H1 (cell line): Measurements from ENCODE around the gene ALPL. TPM values are rescaled to one million over a fixed set of nuclear protein-coding genes. Genes with fewer than 3 reads are reported as not detected.

Source experiments
- CTCF ChIA-PET: fragments of 300-600 bp; sonication (Branson Sonifier 250); formaldehyde crosslinking; loops from one replicate; lab custom pipeline; 2021; ENCODE audit not compliant: partially characterized antibody; lab: Charles Lee
- POLR2A ChIA-PET: fragments of 300-600 bp; sonication (Branson Sonifier 250); formaldehyde crosslinking; loops from one replicate; lab custom pipeline; 2021; ENCODE audit warnings: inconsistent platforms; ENCODE audit not compliant: partially characterized antibody; lab: Charles Lee
- DNase-seq, 2 experiments: peaks; one replicate each; pipeline versions ENCODE4 v3.0.0 to v3.0.0-alpha.2; 2010 to 2022; ENCODE audit warnings: low spot score in 2 of 2, low read depth in 1 of 2, mixed read lengths in 1 of 2
- FAIRE-seq: peaks from 2 replicates; lab custom pipeline; 2011; peaks lifted over from hg19 to GRCh38; lab: Jason Lieb, UNC
- H2AFZ ChIP-seq: 2 replicates; pipeline ENCODE4 v1.8.1; 2012; ENCODE audit warnings: low read length, inconsistent platforms
- H2AK5ac ChIP-seq: 2 replicates; pipeline ENCODE4 v1.6.1; 2013; ENCODE audit warnings: low read depth, low read length
- H2BK120ac ChIP-seq: replicated peaks from 2 replicates; pipeline ENCODE3; 2013; ENCODE audit warnings: low read depth, low read length, inconsistent platforms
- H2BK12ac ChIP-seq: 2 replicates; pipeline ENCODE4 v1.6.1; 2013; ENCODE audit warnings: low read depth, low read length
- H2BK15ac ChIP-seq: 2 replicates; pipeline ENCODE4 v1.6.1; 2013; ENCODE audit warnings: low read length
- H2BK20ac ChIP-seq: 2 replicates; pipeline ENCODE4 v1.6.1; 2013; ENCODE audit warnings: low read length
- H2BK5ac ChIP-seq: 2 replicates; pipeline ENCODE4 v1.6.1; 2013; ENCODE audit warnings: low read depth, low read length
- H3K14ac ChIP-seq: 2 replicates; pipeline ENCODE4 v1.6.1; 2013; ENCODE audit warnings: inconsistent platforms; ENCODE audit not compliant: insufficient read length
- H3K18ac ChIP-seq: 2 replicates; pipeline ENCODE4 v1.6.1; 2013; ENCODE audit warnings: low read length; ENCODE audit errors: extremely low read depth
- H3K23ac ChIP-seq: 2 replicates; pipeline ENCODE4 v1.6.1; 2013; ENCODE audit warnings: inconsistent platforms; ENCODE audit not compliant: insufficient read length
- H3K23me2 ChIP-seq: 2 replicates; pipeline ENCODE4 v1.6.1; 2013; ENCODE audit warnings: low read depth, low read length
- H3K27ac ChIP-seq: 2 replicates; pipeline ENCODE4 v1.6.1; 2011; ENCODE audit warnings: low read depth, low read length, inconsistent platforms
- H3K27me3 ChIP-seq, 4 experiments: replicated peaks in 1 of 4; 1 replicate in 1 of 4; 2 replicates in 3 of 4; pipeline versions ENCODE4 v1.6.1 to v1.8.1; 2011 to 2013; ENCODE audit warnings: low read length in 3 of 4, mild to moderate bottlenecking in 3 of 4, inconsistent platforms in 2 of 4, mixed read lengths in 2 of 4, moderate library complexity in 1 of 4; ENCODE audit not compliant: control insufficient read depth in 3 of 4, insufficient read depth in 3 of 4; ENCODE audit errors: extremely low read depth in 1 of 4
- H3K36me3 ChIP-seq, 4 experiments: 2 replicates each; pipeline versions ENCODE4 v1.6.1 to v1.8.1; 2011 to 2013; ENCODE audit warnings: mild to moderate bottlenecking in 4 of 4, low read length in 3 of 4, moderate library complexity in 2 of 4, control low read depth in 1 of 4, inconsistent platforms in 1 of 4; ENCODE audit not compliant: insufficient read depth in 4 of 4, control insufficient read depth in 2 of 4
- H3K4ac ChIP-seq: replicated peaks from 2 replicates; pipeline ENCODE3; 2013; ENCODE audit warnings: low read length, low read depth, mixed read lengths, inconsistent platforms; ENCODE audit not compliant: insufficient read length
- H3K4me1 ChIP-seq, 4 experiments: replicated peaks in 1 of 4; 1 replicate in 1 of 4; 2 replicates in 3 of 4; pipeline versions ENCODE4 v1.6.1 to v1.8.1; 2011 to 2013; ENCODE audit warnings: low read length in 3 of 4, inconsistent platforms in 2 of 4, mixed read lengths in 1 of 4; ENCODE audit not compliant: insufficient read depth in 4 of 4, control insufficient read depth in 3 of 4
- H3K4me2 ChIP-seq, 2 experiments: 2 replicates each; pipeline versions ENCODE4 v1.6.1 to v1.8.1; 2011 to 2013; ENCODE audit warnings: low read depth in 2 of 2, low read length in 2 of 2, control low read depth in 1 of 2, inconsistent platforms in 1 of 2, mild to moderate bottlenecking in 1 of 2; ENCODE audit not compliant: insufficient read depth in 1 of 2
- H3K4me3 ChIP-seq, 4 experiments: fragments of 200-600, 300-600 bp in 1 of 4; sonication (generic), shearing (Covaris generic), sonication (Bioruptor Twin) in 1 of 4; 2 replicates each; pipeline versions ENCODE4 v1.5.1 to v1.8.1; 2011 to 2016; ENCODE audit warnings: low read length in 4 of 4, low read depth in 3 of 4, control low read depth in 2 of 4, inconsistent platforms in 2 of 4, mild to moderate bottlenecking in 2 of 4, mixed read lengths in 1 of 4, moderate library complexity in 1 of 4; ENCODE audit not compliant: insufficient read depth in 2 of 4; ENCODE audit errors: extremely low read depth in 1 of 4
- H3K56ac ChIP-seq: replicated peaks from 2 replicates; pipeline ENCODE3; 2013; ENCODE audit warnings: low read depth, mild to moderate bottlenecking, mixed read lengths, low read length, inconsistent platforms; ENCODE audit not compliant: insufficient read length
- H3K79me1 ChIP-seq: 2 replicates; pipeline ENCODE4 v1.6.1; 2013; ENCODE audit warnings: low read depth, low read length, control low read depth
- H3K79me2 ChIP-seq, 2 experiments: 2 replicates each; pipeline versions ENCODE4 v1.6.1 to v1.8.1; 2012 to 2013; ENCODE audit warnings: low read length in 2 of 2, mild to moderate bottlenecking in 2 of 2, inconsistent platforms in 1 of 2; ENCODE audit not compliant: insufficient read depth in 2 of 2, control insufficient read depth in 1 of 2
- H3K9ac ChIP-seq, 4 experiments: replicated peaks in 1 of 4; 1 replicate in 1 of 4; 2 replicates in 3 of 4; pipeline versions ENCODE4 v1.6.1 to v1.8.1; 2011 to 2013; ENCODE audit warnings: low read depth in 3 of 4, low read length in 3 of 4, control low read depth in 2 of 4, mild to moderate bottlenecking in 2 of 4, moderate library complexity in 2 of 4, inconsistent platforms in 1 of 4; ENCODE audit errors: extremely low read depth in 1 of 4
- H3K9me3 ChIP-seq, 2 experiments: 2 replicates each; pipeline versions ENCODE4 v1.6.1 to v1.8.1; 2012 to 2013; ENCODE audit warnings: mild to moderate bottlenecking in 2 of 2, moderate library complexity in 2 of 2, control low read depth in 1 of 2, inconsistent platforms in 1 of 2, low read depth in 1 of 2, low read length in 1 of 2, mixed read lengths in 1 of 2; ENCODE audit not compliant: insufficient read depth in 2 of 2
- H4K20me1 ChIP-seq, 2 experiments: replicated peaks in 1 of 2; 2 replicates each; pipeline versions ENCODE3 to v1.8.1; 2011 to 2013; ENCODE audit warnings: inconsistent platforms in 2 of 2, low read length in 2 of 2, mild to moderate bottlenecking in 1 of 2; ENCODE audit not compliant: insufficient read depth in 2 of 2, control insufficient read depth in 1 of 2
- H4K5ac ChIP-seq: 2 replicates; pipeline ENCODE4 v1.6.1; 2013; ENCODE audit warnings: low read length, low read depth, mixed read lengths, inconsistent platforms; ENCODE audit not compliant: insufficient read length
- H4K8ac ChIP-seq: 2 replicates; pipeline ENCODE4 v1.8.0; 2013; ENCODE audit warnings: mild to moderate bottlenecking, moderate library complexity, low read length, inconsistent platforms; ENCODE audit not compliant: insufficient read depth; ENCODE audit errors: extremely low read depth
- H4K91ac ChIP-seq: replicated peaks from 2 replicates; pipeline ENCODE3; 2013; ENCODE audit warnings: low read length, mixed read lengths, inconsistent platforms; ENCODE audit not compliant: insufficient read length
- CBX8 ChIP-seq: fragments of 300-800, 300-1000 bp; sonication (generic); IDR thresholded peaks from 2 replicates; pipeline ENCODE4 v1.7.1; 2016; ENCODE audit warnings: low read depth, low read length, borderline replicate concordance
- CHD2 ChIP-seq: IDR thresholded peaks from 2 replicates; pipeline ENCODE4 v1.6.1; 2012; ENCODE audit warnings: low read length, improper control_type of control experiment
- FOSL1 ChIP-seq: IDR thresholded peaks from 2 replicates; pipeline ENCODE4 v1.6.1; 2011; ENCODE audit warnings: mild to moderate bottlenecking, low read depth, low read length, moderate library complexity; ENCODE audit not compliant: insufficient read depth
- GTF2F1 ChIP-seq: IDR thresholded peaks from 2 replicates; pipeline ENCODE4 v1.6.1; 2012; ENCODE audit warnings: low read depth, low read length, improper control_type of control experiment, borderline replicate concordance
- POLR2A ChIP-seq, 2 experiments: IDR thresholded peaks; 1 replicate in 1 of 2; 2 replicates in 1 of 2; pipeline ENCODE4 v1.6.1; 2011; ENCODE audit warnings: low read depth in 2 of 2, low read length in 2 of 2, mild to moderate bottlenecking in 2 of 2; ENCODE audit errors: control extremely low read depth in 1 of 2
- POU5F1 ChIP-seq: IDR thresholded peaks from 2 replicates; pipeline ENCODE4 v1.6.1; 2011; ENCODE audit warnings: low read depth, mild to moderate bottlenecking, low read length, moderate library complexity
- RFX5 ChIP-seq: IDR thresholded peaks from 2 replicates; pipeline ENCODE4 v1.6.1; 2011; ENCODE audit warnings: low read depth, low read length, improper control_type of control experiment, borderline replicate concordance
- RNF2 ChIP-seq: fragments of 200-900, 300-1000 bp; sonication (generic); IDR thresholded peaks from 2 replicates; pipeline ENCODE4 v1.7.1; 2016; ENCODE audit warnings: borderline replicate concordance, low read depth, mild to moderate bottlenecking, antibody characterized with exemption, low read length; ENCODE audit not compliant: poor library complexity, severe bottlenecking; ENCODE audit errors: missing control alignments
- SP1 ChIP-seq: IDR thresholded peaks from 2 replicates; pipeline ENCODE4 v1.6.1; 2011; ENCODE audit warnings: low read depth, low read length
- SP2 ChIP-seq: IDR thresholded peaks from 2 replicates; pipeline ENCODE4 v1.6.1; 2012; ENCODE audit warnings: mild to moderate bottlenecking, low read length, inconsistent platforms
- TAF1 ChIP-seq: IDR thresholded peaks from 2 replicates; pipeline ENCODE4 v1.6.1; 2011; ENCODE audit warnings: mild to moderate bottlenecking, low read depth, low read length
- TCF12 ChIP-seq: IDR thresholded peaks from 2 replicates; pipeline ENCODE4 v1.6.1; 2011; ENCODE audit warnings: low read depth, mild to moderate bottlenecking, low read length
- USF2 ChIP-seq: IDR thresholded peaks from 2 replicates; pipeline ENCODE4 v1.6.1; 2011; ENCODE audit warnings: low read length, improper control_type of control experiment
- WGBS, 2 experiments: shearing (Covaris generic) in 1 of 2; methylation state at CpG; one replicate each; pipeline versions ENCODE4 v1.1.6 to v1.1.7; 2013 to 2015; ENCODE audit warnings: low lambda C conversion rate in 2 of 2, mixed read lengths in 2 of 2, inconsistent platforms in 1 of 2, low coverage in 1 of 2, missing lambda C conversion rate in 1 of 2; ENCODE audit not compliant: insufficient replicate concordance in 2 of 2, insufficient coverage in 1 of 2, insufficient read length in 1 of 2; ENCODE audit errors: extremely low coverage in 1 of 2, missing lambda C conversion rate in 1 of 2; 5-methylcytosine and 5-hydroxymethylcytosine counted together
- polyA plus RNA-seq, 7 experiments: library from polyadenylated mRNA; depleted of rRNA in 3 of 7; stranded (reverse) in 5 of 7; unstranded in 2 of 7; fragments of >200 nt in 5 of 7; fragments of 200-250 nt in 2 of 7; gene quantifications; 1 replicate in 5 of 7; 2 replicates in 1 of 7; 4 replicates in 1 of 7; pipeline versions ENCODE4 v1.2.1 to v1.2.3, GENCODE V29; 2011 to 2013; ENCODE audit warnings: missing spikeins in 2 of 7, mixed read lengths in 2 of 7
- total RNA-seq: library from RNA; stranded (reverse); fragmentation: NEBNext Ultra II Directional; extraction: Animal tissue kit (Norgen Biotek cat#: 25700); gene quantifications from 2 replicates; pipeline ENCODE4 v1.2.1, GENCODE V29; 2021

Gene ALPL
- total and polyA plus RNA-seq, 2 of the 8 experiments (the other 6 are each of a cell fraction or from before 2014, with no cell fraction given), result 175 to 362 TPM

GRCh38 chr1:21530368-21531016 lies 21.3 kb downstream of the ALPL start:
- no peak overlapping the region for H3K4me2 ChIP-seq
- H3K27ac ChIP-seq, result no peak overlapping the region
- no peak overlapping the region for H4K8ac ChIP-seq
- no peak overlapping the region for H4K91ac ChIP-seq
- no peak overlapping the region for H2AK5ac ChIP-seq
- peaks cover 0 to 47% of the 10 kb centered on the region in 2 experiments; a peak in 2 of 4 replicates for H3K79me2 ChIP-seq
- H2BK120ac ChIP-seq, result no peak overlapping the region
- no peak overlapping the region for H3K14ac ChIP-seq
- H3K27me3 ChIP-seq, result no peaks in the 10 kb centered on the region
- no peak overlapping the region for H2AFZ ChIP-seq
- no peak for DNase-seq
- ChIA-PET CTCF (interaction anchor here (0.7 to 2.3 kb wide), 4 partner anchors 12 to 159 kb away, joined by 3 to 6 read pairs (median 4); no protein-coding TSS in a partner anchor), POLR2A (no interaction called here)
- no peak overlapping the region for H2BK20ac ChIP-seq
- WGBS, 2 experiments, result 80% methylated on average over 6 of the region's 7 CpGs; no CpG with 5 or more reads in 1 of the 2 experiments
- H2BK5ac ChIP-seq, result no peak overlapping the region
- no peak overlapping the region for H3K18ac ChIP-seq
- H4K20me1 ChIP-seq, result peaks cover 0 to 8% of the 10 kb centered on the region in 2 experiments
- no peak overlapping the region for H3K9ac ChIP-seq
- H3K4ac ChIP-seq, result no peak overlapping the region
- no peak overlapping the region for H3K56ac ChIP-seq
- no peak overlapping the region for H4K5ac ChIP-seq
- peaks cover 5 to 9% (median 6%) of the 10 kb centered on the region in 4 experiments; a peak in 6 of 7 replicates for H3K4me1 ChIP-seq
- FAIRE-seq, result no peak
- H2BK12ac ChIP-seq, result no peak overlapping the region
- H3K4me3 ChIP-seq, result no peak overlapping the region
- peaks cover 0 to 2% (median 0%) of the 10 kb centered on the region in 4 experiments; a peak in 1 of 8 replicates for H3K36me3 ChIP-seq
- peaks cover 10% of the 10 kb centered on the region for H3K79me1 ChIP-seq
- H3K9me3 ChIP-seq, result no peaks in the 10 kb centered on the region
- no peak overlapping the region for H2BK15ac ChIP-seq
- no peaks in the 10 kb centered on the region for H3K23me2 ChIP-seq
- H3K23ac ChIP-seq, result no peak overlapping the region
- TF ChIP-seq RFX5 (no peak), POU5F1 (no peak), GTF2F1 (no peak), CBX8 (no peak), RNF2 (no peak), POLR2A (IDR thresholded peaks at IDR 0.05; ENCODE audit: control extremely low read depth in 1 of 2, low read depth in 2 of 2, low read length in 2 of 2) (no peak), FOSL1 (no peak), SP1 (no peak), CHD2 (no peak), USF2 (no peak), SP2 (no peak), TAF1 (no peak), TCF12 (no peak)
